SKM-1 (cell line): ENCODE results near the gene GRHPR.
A peak's percentile ranks its signal among the peaks of the same experiment; 100 is the strongest.
"Not testable (repeated sequence)": the region's sequence is repeated elsewhere in the genome, so short reads cannot be mapped to it uniquely, and the experiment has no call there.

Source experiments
- DNase-seq: peaks from one replicate; lab custom pipeline; 2025; ENCODE audit not compliant: unreplicated experiment; lab: John Stamatoyannopoulos, UW

The GRHPR gene

GRCh38 chr9:37474438-37474837 is 51.9 kb downstream of the GRHPR start:
- DNase-seq, result no peak

GRCh38 chr9:37476930-37477329 is 54.4 kb downstream of the GRHPR start:
- no peak for DNase-seq

GRCh38 chr9:37477443-37477842 is 54.9 kb downstream of the GRHPR start:
- not testable (repeated sequence) for DNase-seq

GRCh38 chr9:37477987-37478619 is 55.6 kb downstream of the GRHPR start:
- not testable (repeated sequence) for DNase-seq

GRCh38 chr9:37480759-37481158 is 58.3 kb downstream of the GRHPR start:
- no peak for DNase-seq

- peak; percentile 82 for DNase-seq
Observed at GRCh38 chr9:37485389-37486255, 63.1 kb downstream of the GRHPR start, which contains the start of gene POLR1E. POLR1E (plus strand) TSS chr9:37485948; CDS start chr9:37486048, 100 bp downstream.

GRCh38 chr9:37486256-37486615 is 63.7 kb downstream of the GRHPR start:
- DNase-seq, result no peak
